DND-41 (cell line): Measurements from ENCODE around the gene STX19.
"Not testable (repeated sequence)": the region's sequence is repeated elsewhere in the genome, so short reads cannot be mapped to it uniquely, and the experiment has no call there.

ENCODE experiments used
- ATAC-seq: fragments of 200-7000 bp; cut with Tn5 transposase; 3 replicates; pipeline ENCODE4 v1.9.1; 2021; ENCODE audit warnings: low read depth; ENCODE audit not compliant: insufficient read depth
- DNase-seq: peaks from one replicate; pipeline ENCODE4 v3.0.0-alpha.2; 2020
- H2AFZ ChIP-seq: 2 replicates; pipeline ENCODE4 v1.6.0; 2012; ENCODE audit warnings: low read depth, low read length
- H3K27ac ChIP-seq: 2 replicates; pipeline ENCODE4 v1.5.1; 2012; ENCODE audit warnings: low read length, inconsistent platforms
- H3K27me3 ChIP-seq: fragments of 200-600 bp; sonication (generic); 2 replicates; pipeline ENCODE4 v1.6.0; 2012; ENCODE audit warnings: low read length, mild to moderate bottlenecking, inconsistent platforms; ENCODE audit not compliant: insufficient read depth, poor library complexity
- H3K36me3 ChIP-seq: 2 replicates; pipeline ENCODE4 v1.5.1; 2012; ENCODE audit warnings: low read length, inconsistent platforms; ENCODE audit not compliant: insufficient read depth
- H3K4me1 ChIP-seq: 2 replicates; pipeline ENCODE4 v1.5.1; 2012; ENCODE audit warnings: mild to moderate bottlenecking, low read length; ENCODE audit not compliant: insufficient read depth
- H3K4me2 ChIP-seq: 2 replicates; pipeline ENCODE4 v1.6.0; 2012; ENCODE audit warnings: mild to moderate bottlenecking, moderate library complexity, low read length, inconsistent platforms; ENCODE audit not compliant: insufficient read depth
- H3K4me3 ChIP-seq, 2 experiments: fragments of 200-600 bp in 1 of 2; shearing (Covaris generic) in 1 of 2; 2 replicates each; pipeline ENCODE4 v1.5.1; 2012 to 2016; ENCODE audit warnings: inconsistent platforms in 2 of 2, low read length in 2 of 2, mild to moderate bottlenecking in 2 of 2, low read depth in 1 of 2, moderate library complexity in 1 of 2
- H3K79me2 ChIP-seq: 2 replicates; pipeline ENCODE4 v1.6.0; 2012; ENCODE audit warnings: low read length, inconsistent platforms; ENCODE audit not compliant: insufficient read depth
- H3K9ac ChIP-seq: 2 replicates; pipeline ENCODE4 v1.6.0; 2012; ENCODE audit warnings: low read depth, mild to moderate bottlenecking, inconsistent platforms, low read length, moderate library complexity
- H3K9me3 ChIP-seq: 2 replicates; pipeline ENCODE4 v1.5.1; 2012; ENCODE audit warnings: low read length, moderate library complexity, mild to moderate bottlenecking, inconsistent platforms; ENCODE audit not compliant: insufficient read depth, severe bottlenecking
- H4K20me1 ChIP-seq: 2 replicates; pipeline ENCODE4 v1.6.0; 2012; ENCODE audit warnings: low read length; ENCODE audit not compliant: insufficient read depth
- CTCF ChIP-seq: IDR thresholded peaks from 2 replicates; pipeline ENCODE4 v1.5.1; 2012; ENCODE audit warnings: borderline replicate concordance, low read length, moderate library complexity, mild to moderate bottlenecking; ENCODE audit not compliant: poor library complexity, severe bottlenecking; ENCODE audit errors: extremely low read depth
- EZH2 ChIP-seq: IDR thresholded peaks from 3 replicates; pipeline ENCODE4 v1.6.1; 2012; ENCODE audit warnings: borderline replicate concordance, low read depth, mild to moderate bottlenecking, moderate library complexity, low read length, inconsistent platforms; ENCODE audit not compliant: severe bottlenecking

Gene STX19

GRCh38 chr3:93969443-93969842 lies 59.0 kb downstream of the STX19 start:
- DNase-seq = no peak
- no peak overlapping the region for H3K4me2 ChIP-seq
- H3K9ac ChIP-seq = no peak overlapping the region
- no peak overlapping the region for H2AFZ ChIP-seq
- H3K4me1 ChIP-seq = peaks cover 19% of the 10 kb centered on the region
- H3K79me2 ChIP-seq = no peaks in the 10 kb centered on the region
- ATAC-seq = no peak
- H3K36me3 ChIP-seq = no peaks in the 10 kb centered on the region
- H3K9me3 ChIP-seq = no peaks in the 10 kb centered on the region
- H4K20me1 ChIP-seq = no peaks in the 10 kb centered on the region
- H3K27me3 ChIP-seq = no peaks in the 10 kb centered on the region
- no peak overlapping the region for H3K27ac ChIP-seq
- TF ChIP-seq EZH2 (no peak), CTCF (no peak)
- H3K4me3 ChIP-seq = no peak overlapping the region

- H3K36me3 ChIP-seq, H3K9ac ChIP-seq, H3K27ac ChIP-seq, H3K4me1 ChIP-seq, H3K4me3 ChIP-seq, H4K20me1 ChIP-seq, H3K79me2 ChIP-seq, H2AFZ ChIP-seq, DNase-seq, ATAC-seq, H3K4me2 ChIP-seq, H3K27me3 ChIP-seq, H3K9me3 ChIP-seq: not testable (repeated sequence)
Measured at GRCh38 chr3:93965106-93965505, 63.3 kb downstream of the STX19 start.
